SK-N-SH (cell line): Measurements from ENCODE around the gene STT3A. TPM values are rescaled to one million over a fixed set of nuclear protein-coding genes. Genes with fewer than 3 reads are reported as not detected.

Experiments used
- CTCF ChIA-PET: fragments of 300-600, 350-600 bp; formaldehyde crosslinking; extraction: SDS; loops from one replicate; lab custom pipeline; 2021; lab: Yijun Ruan, JAX
- POLR2A ChIA-PET: fragments of 350-600 bp; sonication (Branson Sonifier 250); formaldehyde crosslinking; extraction: SDS; loops from one replicate; lab custom pipeline; 2020; ENCODE audit warnings: antibody characterized with exemption, inconsistent platforms; lab: Yijun Ruan, JAX
- DNase-seq: peaks from one replicate; pipeline ENCODE4 v3.0.0; 2012
- H2AFZ ChIP-seq: fragments of 200-600 bp; sonication (generic); 2 replicates; pipeline ENCODE4 v1.8.1; 2016; ENCODE audit warnings: antibody characterized with exemption, mild to moderate bottlenecking, low read depth
- H3F3A ChIP-seq: fragments of 200-600 bp; sonication (generic); replicated peaks from 2 replicates; pipeline ENCODE3; 2016; ENCODE audit warnings: antibody characterized with exemption, mild to moderate bottlenecking; ENCODE audit not compliant: insufficient read depth
- H3K27ac ChIP-seq, 2 experiments: fragments of 200-500 bp in 1 of 2; fragments of 200-600 bp in 1 of 2; sonication (Bioruptor generic) in 1 of 2; sonication (generic), shearing (Covaris generic) in 1 of 2; 2 replicates each; pipeline versions ENCODE4 v1.5.1 to v1.6.1; 2014 to 2016; ENCODE audit warnings: low read depth in 2 of 2, inconsistent platforms in 1 of 2, low read length in 1 of 2, mild to moderate bottlenecking in 1 of 2, mixed read lengths in 1 of 2
- H3K27me3 ChIP-seq: fragments of 200-600 bp; sonication (generic), shearing (Covaris generic); 2 replicates; pipeline ENCODE4 v1.6.1; 2016; ENCODE audit warnings: mixed run types; ENCODE audit not compliant: insufficient read depth
- H3K36me3 ChIP-seq, 2 experiments: fragments of 200-500 bp in 1 of 2; fragments of 200-600 bp in 1 of 2; sonication (Bioruptor generic) in 1 of 2; sonication (generic) in 1 of 2; replicated peaks in 1 of 2; 2 replicates each; pipeline versions ENCODE3 to v1.5.1; 2014 to 2016; ENCODE audit warnings: low read length in 1 of 2, mild to moderate bottlenecking in 1 of 2; ENCODE audit not compliant: insufficient read depth in 2 of 2, control insufficient read depth in 1 of 2
- H3K4me1 ChIP-seq, 2 experiments: fragments of 200-500 bp in 1 of 2; fragments of 200-600 bp in 1 of 2; sonication (Bioruptor generic) in 1 of 2; sonication (generic), shearing (Covaris generic) in 1 of 2; 2 replicates each; pipeline versions ENCODE4 v1.5.1 to v1.6.1; 2014 to 2016; ENCODE audit warnings: low read depth in 1 of 2, low read length in 1 of 2, mixed run types in 1 of 2; ENCODE audit not compliant: insufficient read depth in 2 of 2, control insufficient read depth in 1 of 2
- H3K4me2 ChIP-seq: fragments of 200-600 bp; sonication (generic), shearing (Covaris generic); 2 replicates; pipeline ENCODE4 v1.6.1; 2017; ENCODE audit warnings: mixed run types
- H3K4me3 ChIP-seq, 2 experiments: fragments of 200-500 bp in 1 of 2; fragments of 200-600 bp in 1 of 2; sonication (Bioruptor generic) in 1 of 2; sonication (generic), shearing (Covaris generic) in 1 of 2; 2 replicates each; pipeline versions ENCODE4 v1.5.1 to v1.8.1; 2014 to 2016; ENCODE audit warnings: low read depth in 2 of 2, inconsistent platforms in 1 of 2, low read length in 1 of 2, mild to moderate bottlenecking in 1 of 2, mixed read lengths in 1 of 2, moderate library complexity in 1 of 2
- H3K79me2 ChIP-seq: fragments of 200-600 bp; sonication (generic); 2 replicates; pipeline ENCODE4 v1.8.1; 2017; ENCODE audit warnings: mild to moderate bottlenecking; ENCODE audit not compliant: insufficient read depth
- H3K9ac ChIP-seq: fragments of 200-600 bp; sonication (generic); 2 replicates; pipeline ENCODE4 v1.6.1; 2017; ENCODE audit warnings: mixed run types
- H3K9me2 ChIP-seq: fragments of 200-600 bp; sonication (generic); 2 replicates; pipeline ENCODE4 v1.6.1; 2017; ENCODE audit warnings: mixed run types
- H3K9me3 ChIP-seq: fragments of 200-600 bp; sonication (generic); 2 replicates; pipeline ENCODE4 v1.6.1; 2017; ENCODE audit warnings: mixed run types, mild to moderate bottlenecking, moderate library complexity
- H4K20me1 ChIP-seq: fragments of 200-600 bp; sonication (generic); 2 replicates; pipeline ENCODE4 v1.6.1; 2017; ENCODE audit warnings: mild to moderate bottlenecking, mixed run types; ENCODE audit not compliant: insufficient read depth
- ELF1 ChIP-seq: IDR thresholded peaks from 2 replicates; pipeline ENCODE4 v1.4.0; 2012
- EP300 ChIP-seq, 2 experiments: IDR thresholded peaks; 2 replicates each; pipeline versions ENCODE4 v1.4.0 to v1.6.1; 2012; ENCODE audit warnings: borderline replicate concordance in 1 of 2, low read depth in 1 of 2, low read length in 1 of 2
- EZH2phosphoT487 ChIP-seq: fragments of 200-600 bp; sonication (generic); IDR thresholded peaks from 2 replicates; pipeline ENCODE4 v1.6.1; 2017; ENCODE audit warnings: low read depth, mixed run types, mild to moderate bottlenecking, antibody characterized with exemption, moderate library complexity, borderline replicate concordance
- FOSL2 ChIP-seq: IDR thresholded peaks from 2 replicates; pipeline ENCODE4 v1.4.0; 2012; ENCODE audit warnings: low read depth, mild to moderate bottlenecking, moderate library complexity, borderline replicate concordance
- GABPA ChIP-seq: IDR thresholded peaks from 2 replicates; pipeline ENCODE4 v1.4.0; 2012; ENCODE audit warnings: low read depth, mild to moderate bottlenecking
- IRF3 ChIP-seq: fragments of 150-350 bp; IDR thresholded peaks from 2 replicates; pipeline ENCODE4 v1.6.1; 2016; ENCODE audit warnings: mild to moderate bottlenecking, low read depth, low read length
- MAX ChIP-seq: IDR thresholded peaks from 2 replicates; pipeline ENCODE4 v1.4.0; 2012; ENCODE audit warnings: low read depth
- MEF2A ChIP-seq: IDR thresholded peaks from 2 replicates; pipeline ENCODE4 v1.4.0; 2012; ENCODE audit warnings: low read depth, borderline replicate concordance
- MXI1 ChIP-seq: IDR thresholded peaks from 2 replicates; pipeline ENCODE4 v1.6.1; 2012; ENCODE audit warnings: mild to moderate bottlenecking, low read depth, low read length, improper control_type of control experiment
- NFIC ChIP-seq: IDR thresholded peaks from 2 replicates; pipeline ENCODE4 v1.4.0; 2012; ENCODE audit warnings: borderline replicate concordance
- NRF1 ChIP-seq: IDR thresholded peaks from 2 replicates; pipeline ENCODE4 v1.6.1; 2012; ENCODE audit warnings: low read depth, mild to moderate bottlenecking, low read length
- RXRA ChIP-seq: IDR thresholded peaks from 2 replicates; pipeline ENCODE4 v1.4.0; 2012; ENCODE audit warnings: low read depth, mild to moderate bottlenecking, borderline replicate concordance
- SIN3A ChIP-seq: IDR thresholded peaks from 2 replicates; pipeline ENCODE4 v1.6.1; 2012; ENCODE audit warnings: low read depth, mild to moderate bottlenecking, low read length, moderate library complexity, borderline replicate concordance
- SMC3 ChIP-seq: IDR thresholded peaks from 2 replicates; pipeline ENCODE4 v1.6.1; 2012; ENCODE audit warnings: low read depth, low read length, improper control_type of control experiment
- TAF1 ChIP-seq: IDR thresholded peaks from 2 replicates; pipeline ENCODE4 v1.6.1; 2012; ENCODE audit warnings: low read depth, mild to moderate bottlenecking, low read length, moderate library complexity, borderline replicate concordance
- TCF12 ChIP-seq: IDR thresholded peaks from 2 replicates; pipeline ENCODE4 v1.4.0; 2012
- TEAD4 ChIP-seq: IDR thresholded peaks from 2 replicates; pipeline ENCODE4 v1.4.0; 2012; ENCODE audit warnings: mild to moderate bottlenecking, borderline replicate concordance; ENCODE audit not compliant: insufficient read depth
- WGBS: methylation state at CpG from one replicate; pipeline ENCODE4 v1.1.6; 2017; ENCODE audit warnings: low lambda C conversion rate; 5-methylcytosine and 5-hydroxymethylcytosine counted together
- polyA plus RNA-seq, 3 experiments: library from polyadenylated mRNA; depleted of rRNA; stranded (reverse); fragments of >200 nt; gene quantifications; 2 replicates each; pipeline ENCODE4 v1.2.3, GENCODE V29; 2012
- TF ChIP-seq, protein P1 (sequence below): fragments of 200-600 bp; sonication (generic); IDR thresholded peaks from 2 replicates; pipeline ENCODE4 v1.6.1; 2017; ENCODE audit warnings: antibody characterized with exemption, mild to moderate bottlenecking, moderate library complexity
- TF ChIP-seq, protein P2 (sequence below): IDR thresholded peaks from 2 replicates; pipeline ENCODE4; 2012
- TF ChIP-seq, protein P3 (sequence below): fragments of 150-350 bp; IDR thresholded peaks from 2 replicates; pipeline ENCODE4 v1.6.1; 2017; ENCODE audit warnings: antibody characterized with exemption, low read length, low read depth, borderline replicate concordance

The STT3A gene
- polyA plus RNA-seq, 1 of the 3 experiments (the other 2 are of a cell fraction): 101 TPM

DNA sequence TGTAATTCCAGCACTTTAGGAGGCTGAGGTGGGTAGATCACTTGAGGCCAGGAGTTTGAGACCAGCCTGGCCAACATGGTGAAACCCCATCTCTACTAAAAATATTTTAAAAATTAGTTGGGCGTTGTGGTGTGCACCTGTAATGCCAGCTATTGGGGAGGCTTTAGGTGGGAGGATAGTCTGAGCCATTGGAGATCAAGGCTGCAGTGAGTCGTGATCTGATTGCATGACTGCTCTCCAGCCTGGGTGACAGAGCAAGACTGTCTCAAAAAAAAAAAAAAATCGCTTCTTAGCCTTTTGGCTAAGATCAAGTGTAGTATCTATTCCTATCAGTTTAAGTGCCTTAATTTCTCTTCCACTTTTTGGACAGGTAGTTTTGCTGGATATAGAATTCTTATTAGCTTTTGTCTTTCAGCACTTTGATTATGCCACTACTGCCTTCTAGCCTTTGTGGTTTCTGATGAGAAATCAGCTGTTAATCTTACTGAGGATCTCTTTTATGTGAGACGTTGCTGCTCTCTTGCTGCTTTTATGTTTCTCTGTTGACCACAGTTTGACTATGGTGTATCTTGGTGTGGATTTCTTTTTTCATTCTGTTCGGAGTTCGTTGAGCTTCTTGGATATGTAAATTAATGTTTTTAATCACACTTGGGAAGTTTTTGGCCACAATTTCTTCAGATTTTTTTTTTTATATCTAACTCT is 57.0 kb downstream of the STT3A start (continued):
- TF ChIP-seq MXI1 (no peak), ELF1 (no peak), FOSL2 (no peak)

GRCh38 chr11:125662689-125663088 is 70.0 kb downstream of the STT3A start:
- no peaks in the 10 kb centered on the region for H3K9me3 ChIP-seq
- DNase-seq: no peak
- H3K9ac ChIP-seq: no peak overlapping the region
- H2AFZ ChIP-seq: no peak overlapping the region
- no peaks in the 10 kb centered on the region for H3F3A ChIP-seq
- no peak overlapping the region for H3K27ac ChIP-seq
- peaks cover 5 to 66% of the 10 kb centered on the region in 2 experiments for H3K36me3 ChIP-seq
- no peak overlapping the region for H3K4me2 ChIP-seq
- POLR2A ChIA-PET: no interaction called here
- no peaks in the 10 kb centered on the region for H3K4me1 ChIP-seq
- CTCF ChIA-PET: no interaction called here
- no peaks in the 10 kb centered on the region for H3K27me3 ChIP-seq
- no peaks in the 10 kb centered on the region for H4K20me1 ChIP-seq
- H3K4me3 ChIP-seq: no peak overlapping the region
- H3K79me2 ChIP-seq: peaks cover 21% of the 10 kb centered on the region
- TF ChIP-seq MAX (no peak), NRF1 (no peak), GABPA (no peak), FOSL2 (no peak), TAF1 (no peak), SMC3 (no peak), SIN3A (no peak), IRF3 (no peak), RXRA (no peak), EZH2phosphoT487 (no peak)
- TF ChIP-seq, all 33 proteins: peak for 0
- WGBS: 95% methylated on average over 2 of the region's 2 CpGs
- H3K9me2 ChIP-seq: no peaks in the 10 kb centered on the region

DNA sequence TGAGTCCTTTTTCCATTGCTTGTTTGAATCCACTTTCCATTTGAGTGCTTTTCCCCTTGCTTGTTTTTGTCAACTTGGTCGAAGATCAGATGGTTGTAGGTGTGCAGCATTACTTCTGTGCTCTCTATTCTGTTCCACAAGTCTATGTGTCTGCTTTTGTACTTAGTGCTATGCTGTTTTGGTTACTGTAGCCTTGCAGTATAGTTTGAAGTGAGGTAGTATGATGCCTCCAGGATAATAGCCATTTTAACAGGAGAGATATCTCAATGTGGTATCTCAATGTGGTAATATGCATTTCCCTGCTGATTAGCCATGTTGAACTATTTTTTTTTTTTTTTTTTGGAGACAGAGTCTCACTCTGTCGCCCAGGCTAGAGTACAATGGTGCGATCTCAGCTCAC is 71.3 kb downstream of the STT3A start:
- ChIA-PET POLR2A (no interaction called here), CTCF (no interaction called here)
- DNase-seq: no peak
- no peak overlapping the region for H3K4me2 ChIP-seq
- H3K27ac ChIP-seq: no peak overlapping the region
- H3K9ac ChIP-seq: no peak overlapping the region
- no peaks in the 10 kb centered on the region for H3F3A ChIP-seq
- no peaks in the 10 kb centered on the region for H4K20me1 ChIP-seq
- TF ChIP-seq, protein P1, sequence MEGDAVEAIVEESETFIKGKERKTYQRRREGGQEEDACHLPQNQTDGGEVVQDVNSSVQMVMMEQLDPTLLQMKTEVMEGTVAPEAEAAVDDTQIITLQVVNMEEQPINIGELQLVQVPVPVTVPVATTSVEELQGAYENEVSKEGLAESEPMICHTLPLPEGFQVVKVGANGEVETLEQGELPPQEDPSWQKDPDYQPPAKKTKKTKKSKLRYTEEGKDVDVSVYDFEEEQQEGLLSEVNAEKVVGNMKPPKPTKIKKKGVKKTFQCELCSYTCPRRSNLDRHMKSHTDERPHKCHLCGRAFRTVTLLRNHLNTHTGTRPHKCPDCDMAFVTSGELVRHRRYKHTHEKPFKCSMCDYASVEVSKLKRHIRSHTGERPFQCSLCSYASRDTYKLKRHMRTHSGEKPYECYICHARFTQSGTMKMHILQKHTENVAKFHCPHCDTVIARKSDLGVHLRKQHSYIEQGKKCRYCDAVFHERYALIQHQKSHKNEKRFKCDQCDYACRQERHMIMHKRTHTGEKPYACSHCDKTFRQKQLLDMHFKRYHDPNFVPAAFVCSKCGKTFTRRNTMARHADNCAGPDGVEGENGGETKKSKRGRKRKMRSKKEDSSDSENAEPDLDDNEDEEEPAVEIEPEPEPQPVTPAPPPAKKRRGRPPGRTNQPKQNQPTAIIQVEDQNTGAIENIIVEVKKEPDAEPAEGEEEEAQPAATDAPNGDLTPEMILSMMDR: no peak
- no peak for TF ChIP-seq ELF1
- no peak for TF ChIP-seq GABPA
- no peak for TF ChIP-seq NFIC
- TF ChIP-seq TEAD4: no peak
- no peak for TF ChIP-seq MEF2A
- TF ChIP-seq, protein P2, sequence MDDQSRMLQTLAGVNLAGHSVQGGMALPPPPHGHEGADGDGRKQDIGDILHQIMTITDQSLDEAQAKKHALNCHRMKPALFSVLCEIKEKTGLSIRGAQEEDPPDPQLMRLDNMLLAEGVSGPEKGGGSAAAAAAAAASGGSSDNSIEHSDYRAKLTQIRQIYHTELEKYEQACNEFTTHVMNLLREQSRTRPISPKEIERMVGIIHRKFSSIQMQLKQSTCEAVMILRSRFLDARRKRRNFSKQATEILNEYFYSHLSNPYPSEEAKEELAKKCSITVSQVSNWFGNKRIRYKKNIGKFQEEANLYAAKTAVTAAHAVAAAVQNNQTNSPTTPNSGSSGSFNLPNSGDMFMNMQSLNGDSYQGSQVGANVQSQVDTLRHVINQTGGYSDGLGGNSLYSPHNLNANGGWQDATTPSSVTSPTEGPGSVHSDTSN: no peak
- no peak for TF ChIP-seq TCF12
- no peak for TF ChIP-seq MAX
- TF ChIP-seq EP300 (IDR thresholded peaks at IDR 0.05; ENCODE audit: borderline replicate concordance in 1 of 2, low read depth in 1 of 2, low read length in 1 of 2): no peak
- TF ChIP-seq, protein P3, sequence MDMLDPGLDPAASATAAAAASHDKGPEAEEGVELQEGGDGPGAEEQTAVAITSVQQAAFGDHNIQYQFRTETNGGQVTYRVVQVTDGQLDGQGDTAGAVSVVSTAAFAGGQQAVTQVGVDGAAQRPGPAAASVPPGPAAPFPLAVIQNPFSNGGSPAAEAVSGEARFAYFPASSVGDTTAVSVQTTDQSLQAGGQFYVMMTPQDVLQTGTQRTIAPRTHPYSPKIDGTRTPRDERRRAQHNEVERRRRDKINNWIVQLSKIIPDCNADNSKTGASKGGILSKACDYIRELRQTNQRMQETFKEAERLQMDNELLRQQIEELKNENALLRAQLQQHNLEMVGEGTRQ: no peak
- no peaks in the 10 kb centered on the region for H3K9me3 ChIP-seq
- H3K27me3 ChIP-seq: no peaks in the 10 kb centered on the region
- H3K79me2 ChIP-seq: peaks cover 22% of the 10 kb centered on the region
- no peak overlapping the region for H2AFZ ChIP-seq
- H3K4me1 ChIP-seq: no peaks in the 10 kb centered on the region
- H3K9me2 ChIP-seq: no peaks in the 10 kb centered on the region
- WGBS: 99% methylated on average over 3 of the region's 3 CpGs
- H3K36me3 ChIP-seq: peaks cover 5 to 65% of the 10 kb centered on the region in 2 experiments
- H3K4me3 ChIP-seq: no peak overlapping the region
